GM18502 (cell line): ENCODE measurements around the gene CREBRF.
"Not testable (repeated sequence)": the region's sequence is repeated elsewhere in the genome, so short reads cannot be mapped to it uniquely, and the experiment has no call there.

Experiments used
- ATAC-seq: cut with Tn5 transposase; IDR thresholded peaks from one replicate; pipeline ENCODE4 v1.9.1; 2021; ENCODE audit warnings: mild to moderate bottlenecking; ENCODE audit not compliant: unreplicated experiment, poor library complexity

The CREBRF gene

DNA sequence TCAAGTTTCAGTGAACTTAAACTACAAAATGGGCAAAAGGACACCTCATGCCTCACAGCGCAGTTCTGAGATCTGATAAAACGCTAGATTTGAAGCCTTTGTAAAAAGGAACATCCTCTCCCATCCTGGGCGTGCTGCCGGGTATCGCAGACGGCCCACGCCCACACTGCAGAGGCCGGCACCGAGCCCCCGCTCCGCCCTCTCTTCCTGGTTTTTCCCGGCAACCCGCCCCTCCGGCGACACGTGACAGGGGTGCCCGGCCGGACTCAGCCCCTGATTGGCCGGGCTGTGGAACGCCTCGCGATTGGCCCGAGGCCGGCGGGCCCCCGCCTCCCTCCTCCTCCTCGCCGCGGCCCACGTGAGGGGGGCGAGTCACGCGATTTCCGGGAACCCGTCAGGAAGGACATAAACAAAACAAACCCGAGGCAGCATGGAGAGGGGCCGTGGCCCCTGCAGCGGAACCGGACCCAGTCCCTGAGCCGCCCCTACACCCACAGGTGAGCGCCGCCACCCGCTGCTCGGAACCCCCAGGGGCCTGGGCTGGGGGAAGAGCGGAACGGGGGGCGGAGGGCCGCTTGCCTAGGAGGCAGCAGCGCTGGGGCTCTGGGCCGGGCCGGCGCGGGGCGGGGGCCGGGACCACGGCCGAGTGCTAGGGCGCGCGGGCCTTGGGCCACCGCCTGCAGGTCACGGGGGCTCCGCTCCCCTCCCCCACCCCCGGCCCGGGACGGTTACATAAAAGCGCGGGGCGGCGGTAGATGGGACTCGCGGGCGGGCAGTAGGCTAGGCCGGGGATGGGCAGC, at the start of gene CREBRF:
TSS of gene CREBRF (plus strand) at position 370 of the 800 bp plus-strand sequence. CDS start 24,424 bp downstream, outside the sequence.
- peak; percentile 74 for ATAC-seq

- ATAC-seq: no peak
These were observed 46.1 kb upstream of the CREBRF start for GRCh38 chr5:173010021-173010420.

GRCh38 chr5:173010547-173011464, 45.3 kb upstream of the CREBRF start:
- no peak for ATAC-seq

GRCh38 chr5:173011566-173011965, 44.6 kb upstream of the CREBRF start:
- ATAC-seq: no peak

GRCh38 chr5:173012882-173013281, 43.3 kb upstream of the CREBRF start:
- ATAC-seq: no peak

DNA sequence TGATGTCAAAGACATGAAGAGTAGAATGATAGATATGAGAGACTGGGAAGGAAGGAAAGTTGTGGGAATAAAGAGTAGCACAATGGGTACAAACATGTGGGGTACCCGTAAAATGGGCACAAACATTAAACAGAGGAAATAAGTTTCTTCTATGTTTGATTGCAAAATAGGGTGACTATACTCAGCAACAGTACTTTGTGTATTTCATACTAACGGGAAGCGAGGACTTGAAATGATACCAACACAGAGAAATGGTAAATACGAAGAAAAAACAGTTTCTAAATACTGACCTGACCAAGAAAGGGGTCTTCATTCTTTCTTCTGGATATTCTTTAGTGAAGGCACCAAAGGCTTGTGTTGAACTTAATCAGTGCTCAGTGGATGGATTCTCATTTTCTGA, 41.5 kb upstream of the CREBRF start:
- no peak for ATAC-seq

DNA sequence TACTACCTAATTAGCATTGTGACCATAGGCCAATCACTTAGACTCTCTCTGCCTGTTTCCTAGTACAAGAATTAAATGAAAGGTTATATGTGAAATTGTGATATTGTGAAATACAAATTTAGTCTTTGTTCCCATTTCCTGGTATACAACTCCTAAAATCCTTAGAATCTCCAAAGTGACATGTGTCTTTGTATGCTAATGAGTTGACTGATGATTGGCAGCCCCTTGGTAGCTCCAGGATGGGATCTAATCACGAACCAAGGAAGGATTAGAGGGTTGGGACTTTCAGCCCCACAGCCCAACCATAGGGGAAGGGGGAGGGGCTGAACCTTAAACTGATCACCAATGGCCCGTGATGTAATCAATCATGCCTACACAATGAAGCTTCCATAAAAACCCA, 41.0 kb upstream of the CREBRF start:
- no peak for ATAC-seq

DNA sequence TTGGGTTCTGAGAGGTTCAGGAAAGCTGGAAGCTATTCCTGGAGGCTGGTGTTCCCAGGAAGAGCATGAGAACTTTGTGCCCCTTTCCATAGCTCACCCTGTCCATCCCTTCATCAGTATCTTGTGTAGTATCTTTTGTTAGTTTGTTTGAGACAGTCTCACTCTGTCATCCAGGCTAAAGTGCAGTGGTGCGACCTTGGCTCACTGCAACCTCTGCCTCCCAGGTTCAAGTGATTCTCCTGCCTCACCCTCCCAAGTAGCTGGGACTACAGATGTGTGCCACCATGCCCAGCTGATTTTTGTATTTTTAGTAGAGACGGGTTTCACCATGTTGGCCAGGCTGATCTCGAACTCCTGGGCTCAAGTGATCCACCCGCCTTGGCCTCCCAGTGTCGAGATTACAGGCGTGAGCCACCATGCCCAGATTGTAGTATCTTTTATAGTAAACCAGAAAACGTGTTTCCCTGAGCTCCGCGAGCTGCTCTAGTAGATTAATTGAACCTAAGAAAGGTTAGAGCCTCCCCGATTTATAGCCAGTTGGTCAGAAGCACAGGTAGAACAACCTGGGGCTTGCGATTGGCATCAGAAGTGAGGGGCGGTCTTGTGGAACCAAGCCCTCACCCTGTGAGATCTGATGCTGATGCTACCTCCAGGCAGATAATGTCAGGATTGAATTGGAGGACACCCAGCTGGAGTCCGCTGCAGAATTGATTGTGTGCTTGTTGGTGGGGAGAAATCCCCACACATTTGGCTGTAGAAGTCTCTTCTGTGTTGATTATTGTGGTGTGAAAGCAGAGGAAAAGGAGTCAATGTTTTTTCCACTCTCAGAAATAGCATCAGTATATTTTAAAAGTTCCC, 40.3 kb upstream of the CREBRF start:
- no peak for ATAC-seq

- no peak for ATAC-seq
These were observed 39.5 kb upstream of the CREBRF start for GRCh38 chr5:173016598-173017046.

GRCh38 chr5:173017087-173017486, 39.1 kb upstream of the CREBRF start:
- not testable (repeated sequence) for ATAC-seq

DNA sequence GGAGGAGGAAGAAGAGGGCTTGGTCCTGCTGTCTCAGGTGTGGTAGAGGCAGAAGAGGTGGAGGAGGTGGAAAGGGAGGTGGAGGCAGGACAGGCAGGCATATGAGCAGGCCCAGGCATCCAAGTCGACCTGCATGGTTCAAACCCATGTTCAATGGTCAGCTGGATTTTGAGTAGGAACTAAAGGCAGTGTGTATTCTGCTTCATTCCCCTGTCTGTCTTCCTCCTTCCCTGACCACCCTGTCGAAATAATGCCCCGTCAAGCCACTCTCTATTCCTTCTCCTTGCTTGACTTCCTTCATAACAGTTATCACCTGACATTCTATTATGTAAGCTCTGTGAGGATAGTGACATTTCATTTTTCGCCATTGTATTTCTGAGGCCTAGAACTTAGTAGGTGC, 37.8 kb upstream of the CREBRF start:
- ATAC-seq: no peak

- no peak for ATAC-seq
These were observed 36.0 kb upstream of the CREBRF start for GRCh38 chr5:173020154-173020581.

GRCh38 chr5:173020643-173021042, 35.5 kb upstream of the CREBRF start:
- no peak for ATAC-seq

- no peak for ATAC-seq
These were observed 30.5 kb upstream of the CREBRF start for GRCh38 chr5:173025651-173026050.

DNA sequence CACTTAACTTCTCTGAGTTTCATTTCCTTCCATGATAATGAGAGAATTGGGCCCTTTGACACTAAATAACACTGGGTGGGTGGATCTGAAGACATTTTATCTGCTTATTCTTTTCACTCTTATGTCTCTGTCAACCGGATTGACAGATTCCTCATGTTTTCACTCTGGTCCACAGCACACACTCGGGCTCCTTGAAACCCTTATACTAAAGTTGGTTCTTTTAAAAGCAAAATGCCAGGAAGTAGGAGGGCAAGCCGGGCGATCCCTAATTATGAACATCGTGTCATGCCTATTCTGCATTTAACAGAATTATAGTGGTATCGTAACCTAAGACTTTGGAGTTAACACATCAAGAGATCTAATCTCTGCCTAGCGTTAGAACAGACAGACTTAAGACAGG, 28.2 kb upstream of the CREBRF start:
- no peak for ATAC-seq

GRCh38 chr5:173028811-173029327, 27.3 kb upstream of the CREBRF start:
- ATAC-seq: no peak

DNA sequence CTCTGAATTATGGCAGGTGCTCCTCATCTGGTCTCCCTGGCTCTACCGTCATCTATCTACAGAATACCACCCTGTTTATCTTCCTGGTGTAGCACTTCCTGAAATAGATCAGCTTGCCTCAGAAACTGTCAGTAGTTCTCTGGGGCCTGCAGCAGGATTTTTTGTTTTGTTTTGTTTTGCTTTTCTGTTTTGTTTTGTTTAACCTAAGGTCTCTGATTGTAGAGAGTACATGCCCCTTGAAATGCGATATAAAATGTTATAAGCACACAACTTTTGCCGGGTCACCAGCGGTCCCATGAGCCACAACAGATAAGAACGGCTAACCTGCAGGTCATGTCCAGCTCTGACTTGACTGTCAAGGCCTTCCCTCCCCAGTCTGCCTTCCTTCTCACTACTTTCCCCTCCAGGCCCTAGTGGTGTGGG, 26.6 kb upstream of the CREBRF start:
- ATAC-seq: no peak

GRCh38 chr5:173032096-173032495, 24.1 kb upstream of the CREBRF start:
- ATAC-seq: not testable (repeated sequence)

GRCh38 chr5:173032730-173033129, 23.4 kb upstream of the CREBRF start:
- no peak for ATAC-seq

DNA sequence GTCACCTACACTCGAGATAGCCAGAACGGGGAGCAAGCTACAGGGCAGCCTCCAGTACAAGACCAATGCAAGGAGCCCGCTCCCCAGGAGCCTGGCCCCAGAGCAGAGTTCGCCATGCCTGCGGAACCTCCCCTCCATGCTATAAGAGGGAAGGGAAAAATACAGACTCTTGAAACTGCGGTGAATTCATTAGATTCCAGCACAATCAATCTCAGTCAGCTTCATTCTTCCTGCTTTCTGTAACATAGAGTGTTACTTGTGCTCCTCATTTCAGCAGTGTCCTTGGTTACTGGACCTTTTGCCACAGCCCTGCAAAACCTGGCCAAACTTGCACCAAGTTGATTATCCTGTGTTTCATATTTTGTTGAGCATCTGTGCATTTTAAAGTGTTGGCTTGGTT, 22.2 kb upstream of the CREBRF start:
- ATAC-seq: no peak
